ENCODE measurements around the gene PMAIP1. TPM values are rescaled to one million over a fixed set of nuclear protein-coding genes. Genes with fewer than 3 reads are reported as not detected.
"Not testable (repeated sequence)": the region's sequence is repeated elsewhere in the genome, so short reads cannot be mapped to it uniquely, and the experiment has no call there.

PMAIP1 gene
- total RNA-seq, 2 donors from 2014 or later = 56.6 to 106 TPM

GRCh38 chr18:59853380-59853779 is 46.4 kb upstream of the PMAIP1 start:
- no peak for TF ChIP-seq CTCF (conservative IDR thresholded peaks at IDR 0.05)
- Histone ChIP-seq H3K4me3 (ENCODE audit: low read length) (no peak overlapping the region), H3K27ac (ENCODE audit: low read depth, low read length) (no peak overlapping the region), H3K4me1 (ENCODE audit: control insufficient read depth, insufficient read depth, low read length) (no peaks in the 10 kb centered on the region), H3K27me3 (ENCODE audit: control insufficient read depth, insufficient read depth, low read length, poor library complexity, severe bottlenecking) (no peaks in the 10 kb centered on the region), H3K36me3 (ENCODE audit: control insufficient read depth, insufficient read depth, low read length) (no peaks in the 10 kb centered on the region), H3K9me3 (ENCODE audit: control insufficient read depth, low read length) (no peaks in the 10 kb centered on the region), H3K9ac (ENCODE audit: extremely low read depth, low read length, poor library complexity, severe bottlenecking) (no peak overlapping the region)
- Mint-ChIP-seq H3K36me3 (ENCODE audit: low read depth) (no peaks in the 10 kb centered on the region), H3K4me3 (no peak overlapping the region), H3K4me1 (peaks cover 8% of the 10 kb centered on the region), H3K27ac (no peak overlapping the region), H3K9me3 (no peaks in the 10 kb centered on the region), H3K27me3 (ENCODE audit: insufficient read depth) (no peaks in the 10 kb centered on the region)
- DNase-seq = no peak
- 95 to 100% methylated on average over 2 of the region's 3 CpGs for WGBS, 2 experiments (ENCODE audit: insufficient coverage in 1 of 2, insufficient read length in 1 of 2)

DNA sequence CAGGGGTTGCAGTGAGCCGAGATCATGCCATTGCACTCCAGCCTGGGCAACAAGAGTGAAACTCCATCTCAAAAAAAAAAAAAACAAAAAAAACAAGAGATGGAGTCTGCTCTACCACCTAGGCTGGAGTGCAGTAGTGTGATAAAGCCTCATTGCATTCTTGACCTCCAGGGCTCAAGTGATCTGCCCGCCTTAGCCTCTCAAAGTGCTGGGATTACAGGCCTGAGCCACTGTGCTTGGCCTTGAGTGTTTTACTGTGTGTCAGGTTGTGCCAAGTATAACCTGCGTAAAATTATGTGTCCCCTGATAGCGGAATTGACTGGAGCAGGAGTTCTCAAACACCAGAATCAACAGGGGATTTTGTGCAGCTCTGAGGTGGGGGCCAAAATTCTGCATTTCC is 45.8 kb upstream of the PMAIP1 start:
- H3K4me3 ChIP-seq (ENCODE audit: low read length); H3K27me3 Mint-ChIP-seq (ENCODE audit: insufficient read depth); DNase-seq; H3K27me3 ChIP-seq (ENCODE audit: control insufficient read depth, insufficient read depth, low read length, poor library complexity, severe bottlenecking); H3K9me3 ChIP-seq (ENCODE audit: control insufficient read depth, low read length); H3K9ac ChIP-seq (ENCODE audit: extremely low read depth, low read length, poor library complexity, severe bottlenecking); H3K4me1 Mint-ChIP-seq; H3K27ac ChIP-seq (ENCODE audit: low read depth, low read length); H3K4me3 Mint-ChIP-seq; H3K4me1 ChIP-seq (ENCODE audit: control insufficient read depth, insufficient read depth, low read length); H3K9me3 Mint-ChIP-seq; H3K36me3 Mint-ChIP-seq (ENCODE audit: low read depth); H3K36me3 ChIP-seq (ENCODE audit: control insufficient read depth, insufficient read depth, low read length); H3K27ac Mint-ChIP-seq: not testable (repeated sequence)
- 87 to 95% methylated on average over 3 to 4 of the region's 4 CpGs for WGBS, 2 experiments (ENCODE audit: insufficient coverage in 1 of 2, insufficient read length in 1 of 2)

- Mint-ChIP-seq H3K4me3 (no peak overlapping the region), H3K9me3 (no peaks in the 10 kb centered on the region), H3K27me3 (ENCODE audit: insufficient read depth) (no peaks in the 10 kb centered on the region), H3K4me1 (peaks cover 20% of the 10 kb centered on the region), H3K36me3 (ENCODE audit: low read depth) (no peaks in the 10 kb centered on the region), H3K27ac (no peak overlapping the region)
- H3K9ac ChIP-seq (ENCODE audit: extremely low read depth, low read length, poor library complexity, severe bottlenecking) = no peak overlapping the region
- DNase-seq = no peak
- no peaks in the 10 kb centered on the region for H3K4me1 ChIP-seq (ENCODE audit: control insufficient read depth, insufficient read depth, low read length)
- H3K9me3 ChIP-seq (ENCODE audit: control insufficient read depth, low read length) = no peaks in the 10 kb centered on the region
- no peaks in the 10 kb centered on the region for H3K36me3 ChIP-seq (ENCODE audit: control insufficient read depth, insufficient read depth, low read length)
- no peak overlapping the region for H3K4me3 ChIP-seq (ENCODE audit: low read length)
- no peaks in the 10 kb centered on the region for H3K27me3 ChIP-seq (ENCODE audit: control insufficient read depth, insufficient read depth, low read length, poor library complexity, severe bottlenecking)
- TF ChIP-seq CTCF (conservative IDR thresholded peaks at IDR 0.05) = no peak
- 88 to 94% methylated on average over 4 of the region's 4 CpGs for WGBS, 2 experiments (ENCODE audit: insufficient coverage in 1 of 2, insufficient read length in 1 of 2)
- H3K27ac ChIP-seq (ENCODE audit: low read depth, low read length) = no peak overlapping the region
These were observed 38.8 kb upstream of the PMAIP1 start for GRCh38 chr18:59861009-59861408.

All from endodermal cell (in vitro differentiated cells).